22Rv1 (cell line): ENCODE measurements around the gene LHFPL2.

Source experiments
- CTCF ChIP-seq: fragments of 450-650 bp; IDR thresholded peaks from 2 replicates; pipeline ENCODE4 v1.5.1; 2017; ENCODE audit warnings: mild to moderate bottlenecking
- ZFX ChIP-seq: fragments of 450-650 bp; IDR thresholded peaks from 2 replicates; pipeline ENCODE4 v1.6.1; 2017; ENCODE audit warnings: antibody characterized with exemption, borderline replicate concordance

GRCh38 chr5:78565395-78565794 is 83.2 kb downstream of the LHFPL2 start:
- TF ChIP-seq CTCF (no peak), ZFX (no peak)
